Measurements from ENCODE around the gene KIRREL1. TPM values are rescaled to one million over a fixed set of nuclear protein-coding genes. Genes with fewer than 3 reads are reported as not detected.

The KIRREL1 gene
- total and polyA plus RNA-seq, 2 of the 13 experiments (the other 11 are each of a cell fraction or from before 2014, with no cell fraction given): 0.02 to 0.03 TPM

DNA sequence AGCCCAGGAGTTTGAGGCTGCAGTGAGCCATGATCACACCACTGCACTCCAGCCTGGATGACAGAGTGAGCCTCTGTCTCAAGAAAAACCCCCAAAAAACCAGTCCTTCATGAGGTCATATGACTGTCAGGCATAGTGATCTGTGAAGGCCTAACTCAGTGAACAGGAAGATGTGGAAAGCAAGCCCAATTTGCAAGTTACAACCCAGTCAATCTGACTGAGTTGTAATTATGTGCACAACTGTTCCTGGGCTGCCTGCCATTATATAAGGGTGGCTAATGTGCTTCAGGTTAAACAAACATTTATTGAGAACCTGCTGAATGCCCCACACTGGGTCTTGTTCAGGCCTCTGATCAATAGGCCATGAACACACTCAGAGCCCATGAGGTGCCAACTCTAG lies 38.2 kb upstream of the KIRREL1 start:
- no TSS peak for BruUV-seq (replicated peaks)
- in situ Hi-C loops (cut with HindIII; ENCODE audit: extremely low pct_ligation_motif_present, low pct_unique_long_range_greater_than_20kb): no loop called here
- ChIA-PET CTCF (ENCODE audit: low intra/inter-chr PET ratio, low total read pairs) (no interaction called here), POLR2A (no interaction called here)
- H3K9me3 ChIP-seq (ENCODE audit: low read length): no peaks in the 10 kb centered on the region
- FAIRE-seq (no peak), DNase-seq (ENCODE audit: low spot score) (no peak), ATAC-seq (no peak)
- H3K27ac ChIP-seq (ENCODE audit: extremely low read length, insufficient read depth, low read length): no peak overlapping the region
- no peaks in the 10 kb centered on the region for H4K20me1 ChIP-seq (ENCODE audit: insufficient read depth, low read length)
- intact Hi-C loops (cut with micrococcal nuclease; ENCODE audit: unreplicated experiment): no loop called here
- TF ChIP-seq, protein P1, sequence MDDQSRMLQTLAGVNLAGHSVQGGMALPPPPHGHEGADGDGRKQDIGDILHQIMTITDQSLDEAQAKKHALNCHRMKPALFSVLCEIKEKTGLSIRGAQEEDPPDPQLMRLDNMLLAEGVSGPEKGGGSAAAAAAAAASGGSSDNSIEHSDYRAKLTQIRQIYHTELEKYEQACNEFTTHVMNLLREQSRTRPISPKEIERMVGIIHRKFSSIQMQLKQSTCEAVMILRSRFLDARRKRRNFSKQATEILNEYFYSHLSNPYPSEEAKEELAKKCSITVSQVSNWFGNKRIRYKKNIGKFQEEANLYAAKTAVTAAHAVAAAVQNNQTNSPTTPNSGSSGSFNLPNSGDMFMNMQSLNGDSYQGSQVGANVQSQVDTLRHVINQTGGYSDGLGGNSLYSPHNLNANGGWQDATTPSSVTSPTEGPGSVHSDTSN (CRISPR knock-in tag; IDR thresholded peaks at IDR 0.05; ENCODE audit: borderline replicate concordance): no peak
- TF ChIP-seq, protein P2, sequence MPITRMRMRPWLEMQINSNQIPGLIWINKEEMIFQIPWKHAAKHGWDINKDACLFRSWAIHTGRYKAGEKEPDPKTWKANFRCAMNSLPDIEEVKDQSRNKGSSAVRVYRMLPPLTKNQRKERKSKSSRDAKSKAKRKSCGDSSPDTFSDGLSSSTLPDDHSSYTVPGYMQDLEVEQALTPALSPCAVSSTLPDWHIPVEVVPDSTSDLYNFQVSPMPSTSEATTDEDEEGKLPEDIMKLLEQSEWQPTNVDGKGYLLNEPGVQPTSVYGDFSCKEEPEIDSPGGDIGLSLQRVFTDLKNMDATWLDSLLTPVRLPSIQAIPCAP (CRISPR knock-in tag; IDR thresholded peaks at IDR 0.05; ENCODE audit: low read depth): no peak
- no peak for TF ChIP-seq TSC22D2 (CRISPR knock-in tag; IDR thresholded peaks at IDR 0.05; ENCODE audit: borderline replicate concordance)
- no peak for TF ChIP-seq POLR2G (IDR thresholded peaks at IDR 0.05; ENCODE audit: low read depth, low read length)
- TF ChIP-seq ZNF496 (CRISPR knock-in tag; IDR thresholded peaks at IDR 0.05; ENCODE audit: insufficient replicate concordance): no peak
- TF ChIP-seq ISX (CRISPR knock-in tag; conservative IDR thresholded peaks at IDR 0.05): no peak
- TF ChIP-seq CREB1 (IDR thresholded peaks at IDR 0.05): no peak
- TF ChIP-seq CREB1 (CRISPR knock-in tag; IDR thresholded peaks at IDR 0.05): no peak
- TF ChIP-seq TRIM24 (CRISPR knock-in tag; IDR thresholded peaks at IDR 0.05): no peak
- TF ChIP-seq MTF1 (CRISPR knock-in tag; IDR thresholded peaks at IDR 0.05): no peak
- no peak for TF ChIP-seq ZFY (CRISPR knock-in tag; IDR thresholded peaks at IDR 0.05)
- TF ChIP-seq TARDBP (CRISPR knock-in tag; IDR thresholded peaks at IDR 0.05): no peak
- no peak for TF ChIP-seq ZNF556 (CRISPR knock-in tag; IDR thresholded peaks at IDR 0.05; ENCODE audit: borderline replicate concordance)
- no peak for TF ChIP-seq MEIS2 (CRISPR knock-in tag; IDR thresholded peaks at IDR 0.05)
- no peak for TF ChIP-seq ZNF337 (CRISPR knock-in tag; IDR thresholded peaks at IDR 0.05; ENCODE audit: borderline replicate concordance, low read depth)
- TF ChIP-seq ZNF678 (CRISPR knock-in tag; IDR thresholded peaks at IDR 0.05): no peak
- TF ChIP-seq ZFP36 (IDR thresholded peaks at IDR 0.05; ENCODE audit: borderline replicate concordance, low read depth, low read length, partially characterized antibody): no peak
- no peak for TF ChIP-seq KMT2A (CRISPR knock-in tag; IDR thresholded peaks at IDR 0.05)
- TF ChIP-seq, protein P3, sequence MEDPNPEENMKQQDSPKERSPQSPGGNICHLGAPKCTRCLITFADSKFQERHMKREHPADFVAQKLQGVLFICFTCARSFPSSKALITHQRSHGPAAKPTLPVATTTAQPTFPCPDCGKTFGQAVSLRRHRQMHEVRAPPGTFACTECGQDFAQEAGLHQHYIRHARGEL (CRISPR knock-in tag; IDR thresholded peaks at IDR 0.05): no peak
- H3K9ac ChIP-seq (ENCODE audit: insufficient read depth, low read depth, low read length): no peak overlapping the region
- H3K79me2 ChIP-seq (ENCODE audit: insufficient read depth, low read length): no peaks in the 10 kb centered on the region
- H3K4me2 ChIP-seq (ENCODE audit: low read depth, low read length): no peak overlapping the region
- H2AFZ ChIP-seq (ENCODE audit: low read length): no peak overlapping the region
- no peaks in the 10 kb centered on the region for H3K4me1 ChIP-seq (ENCODE audit: insufficient read depth, low read length)
- H3K4me3 ChIP-seq (replicated peaks in 1 of 3; ENCODE audit: insufficient read depth in 1 of 3, low read depth in 2 of 3, low read length in 3 of 3): no peak overlapping the region
- H3K27me3 ChIP-seq (ENCODE audit: control insufficient read depth in 1 of 2, insufficient read depth in 2 of 2, low read length in 2 of 2): no peaks in the 10 kb centered on the region
- no peaks in the 10 kb centered on the region for H3K36me3 ChIP-seq (replicated peaks in 1 of 2; ENCODE audit: control insufficient read depth in 1 of 2, insufficient read depth in 2 of 2, low read length in 2 of 2)

Measured in HepG2 (cell line).